Fibroblast of peridontal ligament (primary cell): ENCODE measurements around the gene ATP13A2.
A peak's percentile ranks its signal among the peaks of the same experiment; 100 is the strongest.

Experiments used
- DNase-seq: peaks from one replicate; pipeline ENCODE4 v3.0.0-alpha.2; 2010; ENCODE audit errors: extremely low read depth

ATP13A2 gene

GRCh38 chr1:17032741-17033140 is 21.0 kb upstream of the ATP13A2 start:
- DNase-seq, result peak; percentile 62

DNA sequence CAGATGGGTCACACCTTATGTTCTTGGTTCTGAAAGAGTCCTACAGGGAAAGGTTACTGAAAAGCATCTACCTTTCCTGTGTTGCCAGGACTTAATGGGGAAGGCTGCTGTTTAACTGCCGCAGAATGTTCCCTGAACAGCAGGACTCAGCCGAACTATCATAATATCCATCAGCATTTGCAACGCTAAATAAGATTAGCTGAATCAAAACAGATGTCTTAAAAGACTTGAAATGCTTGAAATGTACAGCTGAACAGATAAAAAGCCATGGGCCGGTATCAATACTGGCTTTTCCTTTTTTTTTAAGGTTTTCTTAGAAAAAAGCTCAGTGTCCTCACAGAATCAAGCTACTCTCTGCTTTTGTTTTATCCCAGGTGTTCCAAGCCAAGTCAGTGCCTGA is 19.7 kb upstream of the ATP13A2 start:
- DNase-seq, result no peak

GRCh38 chr1:17030206-17030605 is 18.5 kb upstream of the ATP13A2 start:
- no peak for DNase-seq

- no peak for DNase-seq
Observed at GRCh38 chr1:17028662-17029188, 17.0 kb upstream of the ATP13A2 start.

DNA sequence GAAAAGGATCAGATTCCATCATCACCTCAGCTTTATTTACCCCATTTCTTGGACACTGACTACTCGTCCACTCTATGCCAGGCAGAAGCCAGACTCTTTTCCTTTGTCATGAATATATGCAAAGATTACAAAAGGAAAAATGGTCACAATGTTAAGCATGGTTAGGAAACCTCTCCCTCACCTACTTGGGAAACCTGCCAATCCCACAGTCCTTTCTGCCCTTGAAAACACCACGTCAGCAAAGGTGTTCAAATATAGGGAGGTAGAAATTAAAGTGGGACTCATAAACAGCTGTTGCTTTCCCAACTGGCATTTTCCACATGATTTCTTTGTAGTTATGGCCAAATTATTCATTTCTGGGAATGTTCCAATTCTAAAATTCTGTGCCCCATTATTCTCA is 16.2 kb upstream of the ATP13A2 start:
- DNase-seq, result no peak

DNA sequence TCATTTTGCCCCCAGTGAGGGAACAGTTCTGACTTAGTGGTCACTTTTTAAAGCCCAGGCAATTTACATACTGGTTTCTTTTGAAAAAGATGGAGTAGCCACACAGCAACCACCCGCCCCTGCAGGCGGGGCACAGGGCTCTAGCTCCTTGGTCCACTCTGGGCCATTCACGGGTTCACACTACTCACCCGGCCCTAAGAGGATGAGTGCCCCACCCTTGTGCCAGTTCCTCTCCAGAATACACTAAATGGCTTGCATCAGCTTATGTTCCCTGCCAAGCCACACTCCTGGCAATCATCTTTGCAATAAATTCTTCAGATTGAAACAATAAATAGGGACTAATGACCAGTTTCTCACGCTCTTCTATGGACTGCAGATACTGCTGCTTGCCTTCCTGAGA is 15.7 kb upstream of the ATP13A2 start:
- peak; percentile 28 for DNase-seq

GRCh38 chr1:17024721-17025120 is 13.0 kb upstream of the ATP13A2 start:
- DNase-seq, result no peak

- DNase-seq, result no peak
Observed at GRCh38 chr1:17023573-17023972, 11.8 kb upstream of the ATP13A2 start.

- no peak for DNase-seq
Observed at GRCh38 chr1:17023102-17023501, 11.4 kb upstream of the ATP13A2 start.

DNA sequence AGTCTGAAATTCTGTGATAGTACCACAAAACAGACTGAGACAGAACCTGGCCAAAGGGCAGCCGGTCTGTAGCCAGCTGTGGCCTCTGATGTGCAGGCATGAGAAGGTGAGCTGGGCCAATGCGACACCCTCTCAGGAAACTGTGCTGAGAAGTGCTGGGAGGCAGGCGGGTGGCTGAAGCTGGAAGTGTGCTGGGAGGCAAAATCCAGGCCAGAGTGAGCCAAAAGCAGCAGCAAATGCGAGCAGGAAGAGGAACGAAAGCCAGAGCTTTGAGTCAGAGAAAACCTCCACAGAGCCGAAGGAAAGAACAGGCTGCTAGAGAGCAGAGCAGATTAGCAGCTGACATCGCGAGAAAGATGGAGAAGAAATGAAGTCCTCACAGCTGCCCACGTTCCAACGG is 10.2 kb upstream of the ATP13A2 start:
- no peak for DNase-seq

DNA sequence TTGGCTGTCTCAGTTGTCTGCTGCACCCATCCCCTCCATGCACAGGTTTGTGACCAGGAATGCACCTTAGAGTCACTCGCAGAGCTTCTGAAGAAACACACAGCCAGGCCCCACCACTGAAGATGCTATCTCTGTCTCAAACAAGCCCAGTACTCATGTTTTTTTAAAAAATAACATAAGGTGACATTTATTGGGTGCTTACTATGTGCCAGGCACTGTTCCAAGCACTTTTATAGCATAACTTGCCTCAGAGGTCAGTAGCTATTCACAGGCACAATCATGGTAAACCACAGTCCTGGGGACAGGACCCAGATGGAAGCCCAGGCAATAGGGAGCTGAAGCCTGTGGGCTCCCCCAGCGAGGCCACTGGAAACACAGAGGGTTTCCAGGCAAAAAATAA is 8.8 kb upstream of the ATP13A2 start:
- no peak for DNase-seq

DNA sequence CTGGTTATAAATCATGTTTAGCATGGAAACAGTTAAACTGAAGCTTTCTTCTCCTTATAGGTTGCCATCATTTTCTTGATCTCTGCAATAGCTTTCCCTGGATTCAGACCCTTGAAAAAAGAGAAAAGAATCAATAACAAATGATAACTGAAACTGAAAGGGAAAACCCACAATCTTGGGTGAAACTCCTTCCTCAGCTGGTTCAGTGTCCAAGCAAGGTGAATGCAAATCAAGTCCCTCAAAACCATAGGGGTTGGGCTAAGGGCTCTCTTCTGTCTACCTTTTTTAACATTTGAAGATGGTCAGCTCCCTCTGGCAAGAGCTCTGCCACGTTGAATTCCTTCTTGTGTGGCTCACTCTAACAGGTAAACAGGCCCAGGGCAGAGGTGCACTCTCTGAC is 7.1 kb upstream of the ATP13A2 start:
- DNase-seq, result no peak

GRCh38 chr1:17017435-17017834 is 5.7 kb upstream of the ATP13A2 start:
- DNase-seq, result no peak

GRCh38 chr1:17016317-17016661 is 4.6 kb upstream of the ATP13A2 start:
- peak; percentile 52 for DNase-seq

DNA sequence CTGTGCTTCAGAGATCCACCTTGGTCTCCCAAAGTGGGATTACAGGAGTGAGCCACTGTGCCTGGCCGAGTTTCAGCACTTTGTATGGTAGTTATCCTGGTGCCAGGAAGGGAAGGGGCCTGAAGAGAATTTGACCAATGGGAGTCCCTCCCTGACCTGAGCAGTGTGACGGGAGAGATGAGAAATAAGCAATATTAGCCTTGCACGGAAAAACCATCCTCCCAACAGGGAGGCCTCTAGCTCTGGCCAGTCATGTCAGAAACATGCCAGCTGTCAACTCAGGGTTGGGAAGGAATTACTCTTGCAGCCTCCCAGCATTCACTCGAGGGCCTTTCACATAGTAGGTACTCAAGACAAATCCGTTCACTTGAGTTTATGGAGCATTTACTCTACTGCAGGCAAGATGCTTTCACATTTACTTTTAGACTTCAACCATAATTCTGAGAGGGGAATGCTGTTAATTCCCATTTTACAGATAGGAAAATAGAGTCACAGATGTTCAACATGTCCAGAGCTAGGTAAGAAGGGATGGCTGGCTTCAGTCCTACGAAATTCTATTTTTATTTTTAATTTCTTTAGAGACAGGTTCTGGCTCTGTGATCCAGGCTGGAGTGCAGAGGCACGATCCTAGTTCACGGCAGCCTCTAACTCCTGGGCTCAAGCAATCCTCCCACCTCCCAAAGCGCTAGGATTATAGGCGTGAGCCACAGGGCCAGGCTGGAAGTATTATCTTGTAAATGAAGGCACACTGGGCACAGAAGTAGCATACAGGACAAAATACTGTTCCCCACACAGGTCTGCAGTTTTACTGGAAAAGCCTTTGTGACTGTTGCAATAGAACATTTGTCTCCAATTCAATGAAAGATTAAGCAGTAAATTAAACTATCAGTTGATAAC is 3.2 kb upstream of the ATP13A2 start:
- no peak for DNase-seq

- no peak for DNase-seq
Observed at GRCh38 chr1:17013491-17014320, 2.0 kb upstream of the ATP13A2 start.

- peak; percentile 14 for DNase-seq
Observed at GRCh38 chr1:17012775-17013490, 1.2 kb upstream of the ATP13A2 start.

DNA sequence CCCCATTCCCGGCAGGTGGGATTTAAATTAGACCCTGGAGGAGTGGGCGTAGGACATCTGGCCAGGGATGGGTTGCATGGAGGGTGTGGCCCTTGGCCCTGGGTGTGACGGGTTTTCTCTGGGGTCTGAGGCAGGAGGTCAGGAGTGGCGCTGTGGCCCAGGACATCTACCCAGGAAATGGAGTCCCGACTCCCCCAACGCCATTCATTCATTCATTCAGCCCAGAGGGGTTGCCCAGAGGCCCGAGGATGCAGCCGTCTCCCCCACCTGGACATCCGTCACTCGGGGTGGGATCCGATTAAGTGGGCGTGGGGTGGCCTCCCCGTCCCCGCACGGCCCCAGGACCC is 663 bp downstream of the ATP13A2 start:
- no peak for DNase-seq

DNA sequence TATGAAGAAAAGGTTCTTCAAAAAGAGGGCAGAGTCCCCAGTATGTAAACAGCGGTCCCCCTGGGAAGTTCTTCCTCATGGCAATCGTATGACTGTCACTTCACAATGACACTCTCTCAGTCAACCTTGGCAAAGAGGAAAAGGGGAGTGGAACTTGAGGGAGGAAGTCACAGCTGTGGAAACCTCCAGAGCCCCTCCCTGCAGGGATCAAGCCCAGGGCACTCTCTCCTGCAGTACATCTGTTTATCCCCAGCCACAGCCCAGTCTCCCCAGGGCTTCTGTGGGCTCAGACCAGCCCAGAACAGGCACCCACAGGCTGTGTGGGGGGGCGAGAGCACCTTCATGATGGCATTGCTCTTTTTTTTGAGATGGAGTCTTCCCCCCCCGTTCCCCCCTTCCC is 2.0 kb downstream of the ATP13A2 start:
- no peak for DNase-seq

GRCh38 chr1:17008208-17008855 is 3.4 kb downstream of the ATP13A2 start:
- no peak for DNase-seq

- DNase-seq, result no peak
Observed at GRCh38 chr1:17007121-17007520, 4.6 kb downstream of the ATP13A2 start.

DNA sequence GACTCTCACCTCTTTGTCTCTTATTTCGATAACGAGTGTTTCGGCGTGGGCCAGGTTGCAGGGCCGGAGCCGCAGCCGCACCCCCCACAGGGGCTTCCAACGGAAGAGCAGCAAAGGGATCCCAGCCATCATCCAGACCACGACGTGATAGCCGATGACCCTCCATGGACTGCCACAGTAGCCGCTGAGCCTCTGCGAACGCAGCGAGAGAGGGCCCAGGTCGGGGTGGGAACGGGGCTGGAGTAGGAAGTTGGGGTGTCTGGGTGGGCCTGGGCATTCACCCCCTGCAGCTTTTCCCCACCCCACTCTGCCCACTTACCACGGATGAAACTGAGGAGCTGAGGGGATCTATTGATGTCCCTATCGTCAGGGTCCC is 6.4 kb downstream of the ATP13A2 start:
- DNase-seq, result no peak
